GM19043 (cell line): ENCODE data around the gene MTMR1.

Source experiments
- ATAC-seq: cut with Tn5 transposase; IDR thresholded peaks from one replicate; pipeline ENCODE4 v1.9.1; 2021; ENCODE audit warnings: low read depth; ENCODE audit not compliant: unreplicated experiment

Gene MTMR1

DNA sequence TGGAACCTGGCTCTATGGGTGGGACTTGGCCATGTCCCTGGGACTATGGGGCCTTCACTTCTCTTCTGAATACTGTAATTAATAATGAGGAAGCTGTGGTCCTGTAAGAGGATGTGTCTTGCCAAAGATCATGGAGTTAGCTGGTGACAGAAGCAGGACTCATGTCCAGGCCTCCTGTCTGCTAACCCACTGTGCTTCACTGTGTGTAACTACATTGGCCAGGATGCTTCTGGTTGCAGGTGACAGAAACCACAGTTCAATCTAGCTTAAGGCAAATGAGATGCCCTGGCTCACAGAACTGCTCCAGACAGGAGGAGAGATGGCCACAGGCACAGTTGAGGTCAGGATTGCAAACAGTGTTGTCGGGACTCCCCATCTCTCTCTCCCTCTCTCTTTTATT, 3.1 kb downstream of the MTMR1 start:
- no peak for ATAC-seq

DNA sequence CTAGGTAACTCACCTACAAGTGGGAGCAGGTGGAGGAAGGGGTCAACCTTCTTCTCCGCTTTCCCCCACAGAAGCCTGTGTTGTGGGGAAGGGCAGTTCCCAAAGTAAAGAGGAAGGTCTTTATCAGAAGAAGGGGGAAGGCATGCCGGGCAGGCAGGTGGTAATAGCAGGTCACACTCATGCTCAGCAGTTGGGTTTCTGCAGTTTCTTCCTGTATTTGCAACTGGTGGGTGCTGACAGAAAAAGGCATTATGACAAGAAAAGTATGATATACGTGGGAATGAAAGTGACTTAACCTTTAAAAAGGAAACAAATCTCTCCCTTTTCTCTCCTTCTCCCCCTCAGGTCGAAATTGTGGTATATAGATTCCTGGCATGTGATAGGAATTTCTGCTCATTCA, 3.7 kb downstream of the MTMR1 start:
- no peak for ATAC-seq

DNA sequence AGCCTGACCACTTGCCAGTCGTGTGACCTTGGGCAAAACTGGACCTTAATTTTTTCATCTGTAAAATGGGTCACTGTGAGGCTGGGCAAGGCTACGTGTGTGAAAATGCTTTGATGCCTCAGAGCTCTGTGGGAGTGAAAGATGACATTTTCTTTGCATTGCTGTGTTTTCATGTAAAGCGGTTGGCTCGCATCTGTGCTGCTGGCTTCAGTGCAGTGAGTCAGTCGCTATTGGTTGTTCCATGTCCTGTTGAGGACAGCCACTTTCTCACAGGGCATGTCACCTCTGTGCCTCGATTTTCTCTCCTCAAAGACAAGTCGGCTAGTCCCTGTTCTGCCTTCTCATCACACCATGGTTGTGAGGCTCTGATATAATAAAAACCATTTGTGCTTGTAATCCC, 4.4 kb downstream of the MTMR1 start:
- ATAC-seq = no peak

DNA sequence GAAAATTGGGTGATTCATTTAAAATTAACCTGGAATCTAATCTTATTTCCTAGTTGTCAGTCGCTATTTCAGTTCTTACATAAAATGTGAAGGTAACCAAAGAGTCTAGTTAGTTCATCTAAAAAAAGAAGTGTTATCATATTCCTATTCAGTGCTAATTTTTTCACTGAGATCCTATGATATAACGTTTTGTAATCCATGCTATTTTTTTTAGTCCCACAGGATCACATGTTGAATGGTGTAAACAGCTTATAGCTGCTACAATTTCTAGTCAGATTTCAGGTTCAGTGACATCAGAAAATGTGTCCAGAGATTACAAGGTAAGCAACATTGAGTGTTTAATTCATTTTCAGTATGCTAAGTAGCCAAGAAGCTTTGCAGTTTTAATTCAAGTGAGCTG, 5.8 kb downstream of the MTMR1 start:
- no peak for ATAC-seq

DNA sequence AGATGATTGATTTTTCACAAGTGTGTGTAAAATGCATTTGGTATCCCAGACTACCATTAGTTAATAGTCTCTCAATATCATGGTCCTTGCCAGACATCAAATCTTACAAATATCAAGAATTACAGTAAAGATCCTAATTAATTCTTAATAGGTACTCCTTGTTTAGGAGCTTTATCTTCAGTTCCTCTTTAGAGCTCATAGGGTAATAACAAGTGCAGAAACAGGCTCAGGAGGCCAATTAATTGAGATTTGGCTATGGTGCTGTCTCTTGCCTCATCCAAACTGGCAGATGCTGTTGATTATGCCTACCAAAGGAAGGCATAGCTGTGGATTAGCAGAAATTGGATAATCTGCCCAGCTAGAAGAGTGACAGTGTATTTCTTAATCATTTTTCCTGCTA, 6.9 kb downstream of the MTMR1 start:
- ATAC-seq = no peak

DNA sequence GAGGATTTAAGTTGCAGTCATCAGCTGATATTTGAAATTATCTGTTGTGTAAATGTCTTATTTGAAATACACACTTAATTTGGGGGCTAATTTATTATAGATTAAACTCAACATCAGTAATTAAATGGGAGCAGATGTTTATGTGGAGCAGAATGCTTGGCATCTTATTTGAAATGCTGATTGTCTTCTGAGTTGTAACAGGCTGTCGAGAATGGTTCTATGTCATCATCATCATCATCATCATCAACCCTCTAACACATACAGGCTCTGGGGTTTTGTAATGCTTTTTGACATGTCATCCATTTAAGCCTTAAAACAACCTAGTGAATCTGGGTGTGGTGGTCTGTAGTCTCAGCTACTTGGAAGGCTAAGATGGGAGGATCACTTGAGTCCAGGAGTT, 8.2 kb downstream of the MTMR1 start:
- ATAC-seq = no peak

DNA sequence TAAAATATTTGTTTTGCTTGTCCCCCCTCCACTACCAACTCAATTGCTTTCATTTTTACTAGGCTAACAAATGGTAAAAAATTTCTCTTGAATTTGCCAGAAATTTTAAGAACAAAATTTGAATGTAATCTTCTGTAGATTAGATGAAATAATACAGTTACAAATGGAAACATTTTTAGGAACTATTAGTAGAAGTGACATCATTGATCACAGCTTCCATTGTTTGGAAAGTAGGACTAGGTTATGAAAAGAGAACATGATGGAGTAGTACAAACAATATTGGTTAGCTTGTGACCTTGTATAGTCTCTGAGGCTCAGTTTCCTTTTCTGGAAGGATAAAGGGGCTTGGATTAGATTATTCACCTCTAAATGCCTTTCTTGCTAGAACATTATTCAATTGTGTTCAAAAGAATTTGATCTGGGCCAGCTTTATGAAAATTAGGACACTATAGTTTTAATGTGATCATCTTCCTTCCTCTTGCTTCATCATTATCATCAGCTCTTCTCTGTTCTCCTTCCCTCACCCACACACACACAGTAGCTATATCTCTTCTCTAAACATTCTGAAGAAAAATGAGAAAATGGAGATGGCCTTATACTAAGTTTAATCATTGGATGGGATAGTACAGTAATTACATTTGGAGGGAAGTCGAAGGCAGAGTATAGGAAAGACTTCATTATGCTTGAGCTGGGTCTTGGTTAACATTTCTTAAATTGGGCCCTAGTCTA, 9.9 kb downstream of the MTMR1 start:
- no peak for ATAC-seq

DNA sequence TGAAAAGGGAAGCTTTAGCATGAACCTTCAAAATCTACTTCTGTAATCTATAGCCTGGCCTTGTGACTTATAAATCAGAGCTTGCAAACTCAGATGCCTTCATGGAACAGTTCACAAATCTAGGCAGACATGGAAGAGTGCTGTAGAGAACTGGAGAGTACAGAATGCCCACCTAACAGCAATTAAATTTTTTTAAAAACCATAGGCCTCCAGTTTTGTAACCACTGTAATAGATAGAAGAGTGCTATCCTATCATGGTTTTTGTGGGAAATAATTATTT, 10.4 kb downstream of the MTMR1 start:
- no peak for ATAC-seq

DNA sequence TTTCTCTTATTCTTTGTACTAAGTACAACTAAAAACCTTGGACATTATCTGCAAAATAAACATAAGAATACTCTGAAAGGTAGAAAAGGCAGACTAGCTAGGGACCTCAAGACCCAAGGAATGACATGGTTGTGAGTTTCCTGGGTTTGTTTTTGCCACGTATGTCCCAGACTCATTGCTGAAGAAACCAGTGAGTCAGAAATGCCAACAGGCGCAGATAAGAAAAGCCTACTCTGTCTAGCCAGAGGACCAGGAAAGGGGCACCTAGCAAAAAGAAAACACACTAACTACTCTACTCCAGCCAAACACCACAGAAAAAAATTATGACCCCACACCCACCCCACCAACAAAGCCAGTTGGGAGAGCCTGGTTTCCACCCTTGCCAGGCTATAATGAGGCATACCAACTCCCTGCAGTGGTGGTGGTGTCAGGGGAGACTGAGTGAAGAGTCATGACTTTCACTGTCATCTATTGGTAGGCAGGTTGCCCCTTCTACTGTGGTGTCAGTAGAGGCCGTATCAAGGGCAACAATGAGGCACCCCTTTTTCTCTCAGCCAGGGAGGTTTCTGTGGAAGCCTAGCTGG, 10.9 kb downstream of the MTMR1 start:
- ATAC-seq = no peak

DNA sequence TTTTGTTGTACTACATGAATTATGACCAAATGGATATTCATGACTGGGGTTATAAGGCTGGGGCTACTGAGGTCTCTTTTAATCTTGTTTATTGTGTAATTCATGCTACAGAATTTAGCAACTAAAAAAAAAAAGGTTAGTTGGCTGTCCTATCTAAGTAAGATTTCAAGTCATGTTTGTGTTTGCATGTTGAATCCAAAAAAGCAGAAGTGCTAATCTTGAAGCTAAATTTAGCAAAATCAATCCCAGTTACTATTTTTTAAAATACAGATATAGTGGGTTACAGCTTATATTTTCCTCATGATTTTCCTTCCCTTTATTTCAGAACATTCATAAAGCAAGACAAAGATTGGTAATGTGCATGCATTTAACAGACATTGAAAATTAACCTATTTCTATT, 19.4 kb downstream of the MTMR1 start:
- no peak for ATAC-seq

DNA sequence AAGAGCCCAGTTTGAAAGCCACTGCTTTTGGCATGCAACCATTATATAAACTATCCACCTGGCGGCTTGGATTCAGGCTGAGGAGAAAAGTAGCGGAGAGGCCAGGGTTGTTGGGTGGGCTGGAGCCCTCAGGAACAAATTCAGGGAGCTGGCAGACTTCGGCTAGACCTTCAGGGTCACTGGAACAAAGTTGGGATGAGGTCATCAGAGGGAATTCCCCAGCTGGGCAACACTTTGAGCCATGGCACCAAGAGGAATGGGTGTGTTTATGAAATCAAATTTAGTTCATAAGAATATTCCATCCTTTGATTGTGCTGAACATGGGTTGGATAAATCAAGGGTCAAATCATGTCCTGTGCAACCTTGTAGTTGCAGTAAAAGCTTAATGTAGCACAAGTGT, 22.0 kb downstream of the MTMR1 start:
- no peak for ATAC-seq

DNA sequence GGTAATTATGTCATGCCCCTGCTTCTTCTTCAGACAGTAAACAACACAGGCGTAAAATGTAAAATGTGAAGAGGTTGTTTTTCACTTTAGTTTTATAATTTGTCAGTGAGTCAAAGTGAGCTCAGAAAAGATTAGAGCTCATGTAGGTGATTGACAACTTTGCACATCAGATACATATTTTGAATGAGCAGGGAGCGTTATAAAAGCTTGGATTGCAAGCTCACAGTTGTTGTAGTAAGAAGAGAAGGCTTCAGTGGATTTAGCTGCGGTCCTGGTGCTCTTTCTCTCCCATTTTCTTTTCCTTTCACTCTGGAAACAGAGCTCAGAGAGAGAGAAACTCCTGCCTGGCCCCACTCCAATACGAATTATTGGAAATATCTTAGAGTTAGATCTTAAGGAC, 26.4 kb downstream of the MTMR1 start:
- ATAC-seq = no peak

DNA sequence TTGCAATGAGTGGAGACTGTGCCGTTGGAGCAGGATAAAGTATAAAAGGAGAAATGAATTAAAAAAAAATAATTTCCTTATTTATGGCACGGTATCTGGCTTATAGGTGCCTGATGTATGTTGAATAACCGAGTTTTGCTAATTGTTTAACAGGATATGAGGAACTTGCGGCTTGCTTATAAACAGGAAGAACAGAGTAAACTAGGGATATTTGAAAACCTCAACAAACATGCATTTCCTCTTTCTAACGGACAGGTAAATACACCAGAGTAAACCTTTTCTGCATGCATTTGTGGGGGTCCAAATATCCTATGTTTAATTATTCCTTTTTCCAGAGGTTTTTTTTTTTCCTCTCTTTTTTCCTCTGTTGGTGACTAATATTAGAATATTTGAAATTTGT, 36.8 kb downstream of the MTMR1 start:
- no peak for ATAC-seq

DNA sequence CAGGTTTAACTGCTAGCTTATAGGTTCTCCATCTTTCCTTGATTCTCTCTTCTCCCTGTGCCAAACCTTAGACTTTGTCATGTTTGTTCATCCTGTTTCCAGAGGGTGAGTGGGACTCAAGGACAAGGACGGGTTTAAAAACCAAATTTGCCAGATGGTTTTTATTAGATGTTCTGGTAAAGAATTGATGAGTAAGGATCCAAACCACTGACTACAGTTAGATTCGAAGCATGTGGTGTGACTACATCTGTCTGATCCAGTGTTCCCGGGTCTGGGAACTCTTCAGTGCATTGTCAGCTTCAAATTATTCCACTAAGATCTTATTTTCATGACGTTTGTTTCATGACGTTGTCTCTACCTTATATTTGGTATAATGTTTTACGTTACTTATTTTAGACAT, 37.5 kb downstream of the MTMR1 start:
- ATAC-seq = no peak

DNA sequence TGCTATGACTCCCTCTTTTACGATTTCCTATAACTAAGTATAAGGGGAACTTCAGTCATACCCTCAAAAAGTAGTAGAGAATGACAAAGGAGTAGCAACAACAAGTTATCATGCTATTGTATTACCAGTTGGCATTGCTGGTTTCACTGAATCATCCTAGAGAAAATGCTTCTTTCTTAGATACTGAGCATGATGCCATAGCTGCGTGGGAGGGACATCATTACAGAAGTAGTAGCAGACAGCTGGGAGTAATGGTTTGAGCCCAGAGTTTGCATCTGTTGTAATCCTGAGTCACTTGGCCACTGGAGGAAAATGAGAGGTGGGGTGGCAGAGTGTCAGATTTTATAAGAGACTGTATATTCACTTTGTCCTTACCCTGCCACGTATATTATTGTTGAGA, 38.6 kb downstream of the MTMR1 start:
- ATAC-seq = no peak

DNA sequence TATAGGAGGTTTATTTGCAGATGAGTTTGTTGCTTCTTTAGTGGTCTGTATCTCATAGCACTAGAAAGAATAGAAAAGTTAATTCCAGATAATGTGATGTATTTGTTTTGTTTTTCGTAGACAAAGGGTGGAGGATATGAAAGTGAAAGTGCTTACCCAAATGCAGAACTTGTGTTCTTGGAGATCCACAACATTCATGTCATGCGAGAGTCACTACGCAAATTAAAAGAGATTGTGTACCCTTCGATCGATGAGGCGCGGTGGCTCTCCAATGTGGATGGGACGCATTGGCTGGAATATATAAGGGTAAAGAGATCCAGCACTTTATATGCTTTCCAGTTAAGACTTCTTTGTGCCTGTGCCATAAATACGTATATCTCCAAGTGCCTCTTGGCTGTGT, 43.3 kb downstream of the MTMR1 start:
- no peak for ATAC-seq

DNA sequence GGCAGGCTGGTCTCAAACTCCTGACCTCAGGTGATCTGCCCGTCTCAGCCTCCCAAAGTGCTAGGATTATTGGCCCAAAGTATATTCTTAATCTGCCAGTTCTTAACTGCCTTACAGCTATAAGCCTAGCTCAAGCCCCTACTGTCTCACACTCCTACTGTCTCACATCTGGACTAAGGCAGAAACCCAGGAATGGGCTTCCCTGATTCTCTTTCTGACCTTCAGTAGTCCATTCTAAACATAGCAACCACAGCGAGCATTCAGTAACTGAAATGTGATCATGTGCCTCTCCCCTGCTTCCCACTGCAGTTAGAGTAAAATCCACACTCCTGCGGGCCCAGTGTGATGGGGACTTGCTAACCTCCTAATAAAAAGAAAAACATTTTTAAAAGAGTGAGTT, 58.9 kb downstream of the MTMR1 start:
- no peak for ATAC-seq

DNA sequence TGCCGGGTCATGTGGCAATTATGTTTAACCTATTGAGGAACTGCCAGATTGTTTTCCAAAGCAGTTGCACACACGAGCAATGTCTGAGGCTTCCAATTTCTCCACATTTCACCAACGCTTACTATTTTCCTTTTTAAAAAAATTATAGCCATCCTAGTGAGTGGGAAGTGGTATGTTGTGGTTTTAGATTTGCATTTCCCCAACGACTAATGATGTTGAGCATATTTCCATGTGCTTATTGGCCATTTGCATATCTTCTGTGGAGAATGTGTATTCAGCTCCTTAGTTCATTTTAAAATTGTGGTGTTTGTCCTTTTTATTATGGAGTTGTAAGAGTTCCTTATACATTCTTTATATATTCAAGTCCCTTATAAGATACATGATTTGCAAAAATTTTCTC, 60.2 kb downstream of the MTMR1 start:
- no peak for ATAC-seq

DNA sequence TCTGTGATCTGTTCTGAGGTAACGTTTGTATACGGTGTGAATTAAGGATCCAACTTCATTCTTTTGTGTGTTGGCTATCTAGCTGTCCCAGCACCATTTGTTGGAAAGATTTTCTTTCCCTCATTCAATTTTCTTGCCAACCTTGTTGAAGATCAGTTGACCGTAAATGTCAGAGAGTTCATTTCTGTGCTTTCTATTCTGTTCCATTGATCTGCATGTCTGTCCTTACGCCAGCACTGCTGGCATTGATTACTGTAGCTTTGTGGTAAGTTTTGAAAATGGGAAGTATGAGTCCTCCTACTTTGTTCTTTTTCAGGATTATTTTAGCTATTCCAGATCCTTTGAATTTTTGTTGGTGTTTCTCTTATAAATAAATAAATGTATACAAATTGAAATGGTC, 60.8 kb downstream of the MTMR1 start:
- ATAC-seq = no peak

DNA sequence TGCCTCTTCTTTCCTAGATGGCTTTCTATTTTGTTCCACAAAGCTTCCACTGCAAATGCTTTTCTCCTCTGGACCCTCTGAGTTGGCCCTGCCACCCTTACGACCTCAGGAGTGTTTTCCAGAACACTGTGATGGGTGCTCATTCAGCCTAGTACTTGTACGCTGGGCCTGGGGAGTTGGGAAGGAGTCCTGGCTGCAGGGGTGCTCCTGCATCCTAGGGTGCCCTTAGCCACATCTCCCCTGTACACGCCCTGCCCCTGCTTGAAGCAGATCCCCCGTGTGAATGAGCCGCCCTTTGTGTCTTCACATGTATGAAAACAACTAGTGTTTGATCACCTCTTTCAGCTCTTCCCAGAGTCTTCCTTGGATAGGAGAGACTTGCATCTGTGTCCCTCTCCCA, 64.2 kb downstream of the MTMR1 start:
- ATAC-seq = no peak

DNA sequence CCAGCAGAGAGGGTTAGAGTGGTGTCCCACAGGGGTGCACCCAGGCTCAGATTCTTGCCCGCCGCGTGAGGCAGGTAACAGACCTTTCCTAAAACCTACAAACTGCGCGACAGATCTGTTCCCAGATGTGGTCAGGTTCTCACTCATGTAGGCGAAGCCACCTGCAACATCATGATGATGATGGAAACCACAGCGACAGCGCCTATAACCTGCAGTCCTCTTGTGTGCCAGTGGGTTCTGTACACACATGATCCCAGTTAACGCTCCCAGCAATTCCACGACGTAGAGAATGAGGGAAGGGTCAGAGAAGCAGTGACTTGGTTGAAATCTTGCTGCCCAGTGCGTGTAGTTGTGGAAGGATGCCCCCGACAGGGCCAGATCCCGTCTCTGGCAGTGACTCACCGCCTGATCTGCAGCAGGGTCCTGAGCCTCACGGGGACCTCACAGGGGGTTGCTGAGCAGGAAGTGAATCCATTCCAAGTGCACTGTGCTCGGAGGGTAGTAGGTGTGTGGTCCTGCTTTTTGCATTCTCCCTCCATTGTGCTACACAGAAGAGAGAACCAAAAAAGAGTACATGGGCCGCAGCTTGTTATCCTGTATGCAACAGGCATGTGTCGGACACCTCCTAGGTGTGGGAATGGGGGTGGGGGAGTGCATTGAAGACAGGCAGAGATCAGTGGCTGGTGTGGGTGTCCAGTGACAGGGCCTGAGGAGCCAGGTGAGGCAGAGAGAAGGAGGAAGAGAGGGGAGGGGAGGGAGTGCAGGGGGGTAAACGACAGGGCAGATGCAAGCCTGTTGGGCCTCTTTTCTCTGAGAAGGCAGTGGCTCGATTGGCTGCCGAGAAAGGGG, 66.6 kb downstream of the MTMR1 start:
- no peak for ATAC-seq

DNA sequence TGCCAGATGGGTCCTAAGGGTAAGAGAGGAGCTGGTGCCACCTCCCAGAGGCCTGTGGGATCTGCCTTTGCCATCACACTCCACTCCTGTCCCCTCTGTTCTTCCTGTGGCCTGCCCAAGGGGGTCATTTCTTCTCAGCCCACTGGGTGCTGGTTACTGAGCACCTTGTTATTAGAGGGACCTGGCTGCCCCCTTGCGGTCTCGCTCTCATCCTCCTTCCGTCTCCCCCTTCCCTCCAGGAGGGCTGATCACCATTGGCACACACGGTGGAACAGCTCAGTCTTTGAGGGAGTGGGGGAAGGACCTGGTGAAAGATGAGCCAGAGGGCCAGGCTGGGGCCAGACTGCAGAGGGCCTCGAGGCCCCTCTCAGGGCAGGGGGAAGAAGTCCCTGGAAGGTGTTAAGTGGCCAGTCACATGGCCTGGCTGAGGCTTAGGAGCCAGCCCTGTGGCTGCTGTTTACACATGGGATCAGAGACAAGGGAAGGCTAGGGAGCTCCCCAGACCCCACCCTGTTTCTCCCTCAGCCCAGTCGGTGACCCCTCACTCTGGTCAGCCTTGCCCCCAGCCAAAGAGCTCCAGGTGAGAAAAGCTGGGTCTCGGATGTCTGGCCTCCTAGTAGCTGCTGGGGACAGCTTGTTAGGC, 68.1 kb downstream of the MTMR1 start:
- ATAC-seq = no peak
